DMS53 (cell line): ENCODE data around the gene DOCK2.

Experiments
- DNase-seq: peaks from one replicate; lab custom pipeline; 2025; lab: John Stamatoyannopoulos, UW

DOCK2 gene

DNA sequence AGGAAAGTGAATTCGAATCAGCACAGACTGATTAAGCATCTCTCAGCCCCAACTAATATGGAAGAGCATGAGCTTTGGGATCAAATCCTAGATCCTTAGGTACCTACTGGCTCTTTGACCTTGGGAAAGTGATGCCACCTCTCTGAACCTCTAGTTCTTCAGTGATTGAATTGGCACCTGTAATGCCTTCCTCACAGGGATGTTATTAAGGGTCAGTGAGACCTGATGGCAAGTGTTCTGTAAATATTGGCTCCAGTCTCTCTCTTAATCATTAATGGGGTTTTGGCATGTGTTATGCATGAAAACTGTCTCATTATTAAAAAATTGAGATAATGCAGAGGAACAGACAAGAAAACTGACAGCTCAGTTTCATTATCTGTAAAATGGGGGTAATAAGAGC, 227.4 kb downstream of the DOCK2 start:
- DNase-seq = no peak

DNA sequence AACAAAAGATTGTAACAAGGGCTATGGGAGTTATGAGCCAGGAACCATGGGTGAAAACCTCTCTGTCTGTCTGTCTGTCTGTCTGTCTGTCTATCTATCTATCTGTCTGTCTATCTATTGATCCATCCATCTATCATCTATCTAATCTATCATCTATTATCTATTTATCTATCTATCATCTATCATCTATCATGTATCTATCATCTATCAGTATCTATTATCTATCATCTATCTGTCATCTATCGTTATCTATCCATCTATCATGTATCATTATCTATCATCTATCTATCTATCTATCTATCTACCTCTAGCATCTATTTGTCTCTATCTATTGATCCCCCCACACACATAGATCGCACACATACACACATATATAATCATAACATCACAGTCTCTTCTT, 230.3 kb downstream of the DOCK2 start:
- no peak for DNase-seq

DNA sequence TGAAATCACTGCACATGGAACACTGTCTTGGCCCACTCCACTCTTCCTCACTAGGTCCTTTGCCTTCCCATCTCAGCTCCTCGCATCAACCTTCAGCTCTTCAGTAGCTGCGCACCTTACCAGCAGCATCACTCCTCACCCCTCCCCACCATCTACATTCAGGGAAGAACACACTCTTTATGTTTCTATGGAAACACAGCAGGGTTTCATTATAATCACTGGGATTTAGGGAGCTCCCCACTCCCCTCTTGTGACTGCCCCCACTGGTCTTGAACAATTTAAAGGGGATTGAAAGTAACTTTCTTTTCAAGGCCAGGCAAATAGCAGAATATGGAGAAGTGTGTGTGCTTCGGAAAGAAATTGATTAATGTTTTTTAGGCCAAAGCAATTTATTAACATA, 232.0 kb downstream of the DOCK2 start:
- no peak for DNase-seq

GRCh38 chr5:169870211-169870610, 233.1 kb downstream of the DOCK2 start:
- no peak for DNase-seq

DNA sequence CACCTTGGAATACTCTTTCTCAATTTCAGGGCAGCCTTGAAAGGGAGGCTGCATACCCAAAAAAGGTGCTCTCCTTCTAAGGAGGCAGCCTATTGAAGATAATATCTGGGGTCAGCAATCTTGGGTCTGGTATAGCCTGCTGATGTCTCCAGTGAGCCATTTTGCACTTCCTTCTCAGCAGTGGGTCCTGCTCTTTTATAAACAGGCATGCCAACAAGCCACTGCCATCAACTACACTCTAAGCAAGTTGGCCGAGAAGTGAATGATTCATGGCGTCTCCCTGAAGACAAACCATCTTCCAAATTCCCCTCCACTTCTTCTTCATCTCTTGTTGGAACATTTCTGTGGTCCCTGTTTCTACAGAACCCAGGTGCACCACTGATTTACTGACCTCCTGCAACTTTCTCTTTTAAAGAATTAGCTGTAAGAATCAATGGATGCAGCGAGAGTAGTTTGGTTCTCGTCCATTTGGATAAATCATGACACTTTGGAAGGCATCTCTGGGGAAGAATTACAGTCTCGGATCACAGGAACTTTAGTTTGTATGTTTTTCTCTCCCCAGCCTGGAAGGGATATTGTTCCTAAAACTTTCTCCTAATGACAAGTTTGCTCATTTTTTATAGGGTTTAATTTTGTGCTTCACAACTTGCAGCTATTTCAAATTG, 234.9 kb downstream of the DOCK2 start:
- no peak for DNase-seq

DNA sequence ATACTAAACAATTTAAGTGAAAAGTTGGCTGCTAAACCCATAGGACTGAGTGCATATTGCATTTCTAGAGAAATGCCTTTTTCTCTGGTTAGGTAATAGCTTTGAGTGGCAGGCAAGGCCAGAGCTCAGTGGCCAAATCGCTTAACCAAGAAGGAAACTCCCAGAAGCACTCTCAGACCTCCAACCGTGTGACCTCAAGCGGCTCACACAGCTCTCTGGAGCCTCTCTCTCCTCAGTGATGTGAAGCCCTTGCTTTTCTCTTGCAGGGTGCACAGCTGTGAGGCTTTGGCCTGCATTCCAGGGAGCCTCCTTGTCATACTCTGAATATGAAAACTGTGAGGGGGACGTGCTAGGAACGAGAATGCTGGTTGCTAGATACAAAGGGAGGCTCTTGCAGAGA, 236.6 kb downstream of the DOCK2 start:
- no peak for DNase-seq

GRCh38 chr5:169874621-169875020, 237.5 kb downstream of the DOCK2 start:
- DNase-seq = no peak

GRCh38 chr5:169875091-169875728, 238.1 kb downstream of the DOCK2 start:
- no peak for DNase-seq

DNA sequence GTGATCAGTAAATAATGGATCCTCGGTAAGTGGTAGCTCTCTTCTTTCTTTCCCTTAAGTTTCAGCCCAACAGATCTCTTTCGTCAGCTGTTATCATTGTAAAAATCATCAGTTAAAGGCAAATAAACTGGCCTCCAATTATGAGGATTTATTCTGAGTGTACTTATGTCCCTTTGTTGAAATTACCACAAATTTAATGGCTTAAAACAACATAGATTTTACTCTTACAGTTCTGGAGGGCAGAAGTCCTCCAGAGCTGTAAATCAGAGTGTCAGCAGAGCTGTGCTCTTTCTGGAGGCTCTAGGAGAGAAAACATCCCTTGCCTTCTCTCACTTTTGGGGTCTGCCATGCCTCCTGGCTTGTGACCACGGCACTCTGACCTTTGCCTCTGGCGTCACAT, 238.7 kb downstream of the DOCK2 start:
- no peak for DNase-seq

- DNase-seq = no peak
These were observed 239.3 kb downstream of the DOCK2 start for GRCh38 chr5:169876386-169876785.

- DNase-seq = no peak
These were observed 243.1 kb downstream of the DOCK2 start for GRCh38 chr5:169880012-169880663.

DNA sequence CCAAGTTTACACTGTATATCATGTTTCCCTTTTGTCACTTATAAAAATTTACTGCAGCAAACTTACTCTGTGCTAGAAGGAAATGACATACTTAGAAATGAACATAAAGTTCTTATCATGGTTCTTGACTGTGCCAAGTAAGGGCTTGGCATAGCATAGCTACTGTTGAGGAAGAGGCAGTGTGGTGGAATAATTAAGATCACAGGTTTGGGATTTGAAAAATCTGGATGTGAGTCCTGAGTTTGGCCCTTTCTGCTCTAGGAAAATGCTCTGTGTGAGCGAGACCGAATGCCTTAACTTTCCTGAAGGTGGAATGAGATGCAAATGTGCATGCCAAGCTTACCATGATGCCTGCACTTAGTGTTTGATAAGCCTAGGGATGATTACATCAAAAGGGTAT, 243.7 kb downstream of the DOCK2 start:
- DNase-seq = no peak

DNA sequence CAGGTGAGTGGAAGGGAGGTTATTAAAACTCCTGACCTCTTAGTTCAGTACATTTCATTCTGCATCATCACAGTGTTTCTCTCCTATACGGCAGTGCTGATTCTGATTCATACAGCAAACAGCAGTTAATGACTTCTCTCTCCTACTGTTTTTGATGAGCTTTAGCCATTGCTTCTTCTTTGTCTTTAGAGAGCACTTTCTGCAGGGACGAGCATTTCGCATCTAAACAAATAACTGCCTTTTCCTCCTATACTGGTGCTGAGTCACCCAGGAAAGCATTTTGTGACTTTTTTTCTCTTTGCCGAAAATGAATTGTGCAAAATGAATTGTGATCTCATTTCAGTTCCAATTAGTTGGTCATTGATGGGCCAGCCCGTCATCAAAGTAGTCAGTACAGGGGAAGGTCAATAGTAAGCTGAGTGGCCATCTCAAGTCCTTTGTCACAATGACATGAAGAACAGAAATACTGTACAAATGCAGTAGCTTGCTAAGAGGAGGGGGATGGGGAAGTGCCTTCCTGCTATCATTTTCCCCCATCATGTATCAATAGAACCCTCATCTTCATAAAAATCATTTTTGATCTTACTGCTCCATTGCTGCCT, 244.7 kb downstream of the DOCK2 start:
- no peak for DNase-seq

DNA sequence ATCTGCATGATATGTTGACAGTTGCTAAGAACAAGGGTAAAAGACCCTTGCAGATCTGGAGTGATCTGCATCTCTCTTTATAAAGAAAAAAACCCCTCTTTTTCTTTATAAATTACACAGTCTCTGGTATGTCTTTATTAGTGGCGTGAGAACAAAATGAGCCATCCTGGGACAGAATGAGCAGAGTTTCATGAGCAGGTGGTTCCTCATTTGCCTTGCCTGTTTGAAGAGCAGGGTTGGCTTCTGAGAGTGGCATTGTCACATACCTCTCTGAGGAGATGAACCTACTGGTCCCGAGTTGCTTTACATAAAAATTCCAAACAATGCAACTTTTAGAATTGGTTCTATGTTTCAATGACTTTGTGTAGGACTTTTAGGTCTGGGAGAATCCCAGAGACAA, 249.0 kb downstream of the DOCK2 start:
- no peak for DNase-seq

GRCh38 chr5:169886677-169887076, 249.6 kb downstream of the DOCK2 start:
- no peak for DNase-seq

DNA sequence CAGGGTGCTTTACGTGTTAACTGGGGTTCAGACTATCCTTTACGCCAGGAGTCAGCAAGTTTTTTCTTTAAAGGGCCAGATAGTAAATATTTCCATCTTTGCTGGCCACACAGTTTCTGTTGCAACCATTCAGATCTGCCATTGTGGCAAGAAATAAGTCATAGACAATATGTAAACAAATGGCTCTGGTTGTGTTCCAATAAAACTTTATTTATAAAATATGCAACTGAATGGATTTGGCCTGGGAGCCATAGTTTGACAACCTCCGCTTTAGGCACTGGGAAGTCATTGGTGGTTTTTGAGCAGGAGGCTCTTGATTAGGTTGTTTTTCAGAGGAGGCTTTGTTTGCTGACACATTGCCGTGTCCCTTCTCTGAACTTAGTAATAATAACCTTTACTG, 252.5 kb downstream of the DOCK2 start:
- no peak for DNase-seq

DNA sequence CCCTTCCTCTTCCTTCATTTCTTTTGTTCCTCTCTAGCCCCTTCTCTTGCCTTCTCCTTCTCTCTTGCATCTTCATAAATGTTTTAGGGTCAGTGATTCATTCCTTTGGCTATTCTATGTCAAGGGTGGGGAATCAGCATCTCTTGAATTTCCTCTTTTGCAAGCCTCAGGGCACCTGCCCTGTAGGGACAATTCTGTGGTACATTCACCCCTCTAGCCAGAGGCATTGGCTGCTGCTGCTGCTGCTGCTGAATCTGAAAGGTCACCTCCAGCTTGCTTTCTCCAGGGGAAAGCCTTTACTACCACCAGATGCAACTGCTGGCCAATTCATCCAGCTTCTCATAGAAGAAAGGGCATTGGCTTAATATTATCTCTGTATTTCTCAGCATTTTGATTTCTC, 255.9 kb downstream of the DOCK2 start:
- DNase-seq = no peak

- DNase-seq = no peak
These were observed 256.5 kb downstream of the DOCK2 start for GRCh38 chr5:169893571-169893970.

DNA sequence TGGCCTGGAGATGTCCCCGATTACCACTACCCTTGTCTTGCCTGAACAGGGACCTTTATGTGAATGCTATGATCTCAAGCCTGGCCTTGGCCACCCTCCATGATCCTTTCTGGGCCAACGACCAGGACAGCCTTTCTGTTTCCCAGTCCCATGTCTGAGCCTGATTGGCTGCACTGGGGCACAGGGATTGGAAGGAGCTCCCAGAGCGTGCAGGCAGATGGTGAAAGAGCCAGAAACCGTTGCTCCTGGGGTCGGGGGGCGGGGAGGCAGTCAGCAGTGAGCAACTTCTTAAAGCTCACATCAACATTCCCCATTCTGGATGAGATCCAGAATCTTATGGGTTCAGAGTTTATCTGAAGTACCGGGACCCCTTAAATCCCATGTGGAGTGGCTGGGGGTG, 258.9 kb downstream of the DOCK2 start:
- DNase-seq = no peak

DNA sequence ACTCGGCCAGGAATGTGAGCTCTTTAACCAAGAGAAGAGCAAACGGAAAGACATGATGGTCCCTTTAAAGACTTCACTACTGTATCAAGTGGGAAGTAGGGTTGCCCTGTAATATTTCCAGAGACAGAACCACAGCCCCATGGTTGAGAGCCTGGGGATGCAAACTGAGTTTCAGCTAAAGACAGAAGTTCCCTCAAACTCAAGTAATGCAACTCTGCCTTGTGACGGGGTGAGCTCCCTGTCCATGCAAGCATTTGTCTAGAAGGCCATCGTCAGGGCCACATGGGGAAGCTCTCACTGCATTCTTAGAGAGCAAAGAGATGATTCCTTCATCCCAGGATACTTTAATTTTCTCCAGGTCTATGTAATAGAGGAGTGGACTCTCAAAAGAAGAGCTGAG, 260.4 kb downstream of the DOCK2 start:
- no peak for DNase-seq

DNA sequence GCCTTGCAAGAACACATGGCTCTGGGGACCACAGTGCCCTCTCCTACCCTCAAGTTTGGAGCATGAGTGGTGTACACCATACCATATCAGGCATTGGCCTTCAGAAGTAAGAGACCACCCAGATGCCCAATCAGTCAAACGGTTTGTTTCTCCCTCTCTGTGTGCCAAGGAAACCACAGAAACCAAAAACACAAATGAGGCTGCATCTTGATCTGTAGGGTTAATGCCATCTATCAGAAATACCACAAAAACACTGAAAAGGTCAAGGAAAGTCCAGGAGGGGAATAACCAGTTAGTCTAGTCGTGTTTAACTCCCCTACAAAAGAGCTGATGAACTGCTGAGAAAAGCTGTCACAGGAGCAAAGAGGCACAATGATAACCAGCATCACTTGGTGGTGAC, 264.8 kb downstream of the DOCK2 start:
- no peak for DNase-seq

DNA sequence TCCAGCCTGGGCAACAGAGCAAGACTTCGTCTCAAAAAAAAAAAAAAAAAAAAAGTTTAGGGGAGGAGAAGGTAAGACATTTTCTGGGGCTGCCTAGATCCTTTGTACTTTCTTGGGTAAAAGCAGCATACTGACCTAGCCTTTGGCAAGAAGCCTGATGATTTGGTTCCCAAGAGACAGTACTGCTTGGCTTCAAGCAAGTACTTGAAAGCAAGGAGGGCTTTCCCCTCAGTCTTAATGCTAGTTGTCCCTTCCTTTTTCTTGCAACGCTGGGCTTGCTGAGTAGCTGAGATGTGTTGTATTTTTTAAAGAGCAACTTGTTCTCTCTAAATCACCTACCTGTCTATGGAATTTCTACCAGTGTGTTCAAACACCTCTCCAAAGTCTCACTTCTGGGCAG, 267.0 kb downstream of the DOCK2 start:
- DNase-seq = no peak

DNA sequence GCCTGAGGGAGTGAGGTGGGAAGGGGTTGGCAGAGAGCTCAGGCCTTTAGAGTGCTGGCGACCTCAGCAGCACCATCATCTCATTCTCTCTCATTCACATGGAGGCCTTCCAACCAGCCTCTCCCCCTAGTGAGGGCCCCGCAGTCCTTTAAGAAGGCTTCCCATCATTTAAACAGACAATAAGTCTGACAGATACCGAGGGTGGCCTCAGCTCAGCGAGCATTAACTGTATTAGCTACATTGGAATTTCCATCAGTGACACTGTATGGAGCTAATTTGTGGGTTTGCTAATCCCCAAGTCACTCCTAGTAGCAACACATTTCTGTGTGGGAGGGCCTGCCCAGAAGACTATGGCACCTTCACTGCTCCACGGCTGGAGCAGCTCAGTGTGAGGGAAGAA, 267.4 kb downstream of the DOCK2 start:
- DNase-seq = no peak
